ENCODE data around the gene MOV10L1.
A peak's percentile ranks its signal among the peaks of the same experiment; 100 is the strongest.

The MOV10L1 gene

DNA sequence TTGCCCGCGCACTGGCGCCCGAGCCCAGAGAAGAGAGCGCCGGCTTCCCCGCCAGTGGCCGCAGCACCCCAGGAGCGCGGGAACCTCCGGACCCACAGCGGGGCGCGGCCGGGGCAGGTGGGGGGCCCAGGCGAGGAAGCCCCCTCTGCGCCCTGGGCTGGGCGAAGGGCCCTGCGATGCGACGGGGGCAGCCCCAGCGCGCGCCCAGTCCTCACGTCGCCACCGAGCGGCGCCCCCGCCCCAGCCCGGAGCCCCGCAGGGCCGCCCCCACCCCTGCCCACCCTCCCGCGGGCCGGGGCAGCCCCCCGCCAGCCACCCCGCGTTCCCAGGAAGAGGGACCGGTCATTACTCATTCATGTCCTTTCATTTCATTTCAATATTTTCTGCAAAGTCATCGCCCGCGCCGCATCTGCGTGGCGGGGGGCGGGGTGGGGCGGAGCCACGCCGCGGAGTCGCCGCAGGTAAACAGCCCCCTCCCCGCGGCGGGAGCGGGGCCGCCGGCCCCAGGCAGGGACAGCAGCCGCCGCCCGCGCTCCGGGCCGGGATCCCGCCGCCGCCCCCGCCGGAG lies 80.1 kb downstream of the MOV10L1 start:
- TF ChIP-seq CTCF (conservative IDR thresholded peaks at IDR 0.05; ENCODE audit: low read depth): no peak
- no peak overlapping the region for H3K27ac ChIP-seq
- ChIA-PET CTCF (no interaction called here), POLR2A (ENCODE audit: low non-redundant PET) (no interaction called here)
- DNase-seq (ENCODE audit: low spot score): no peak

DNA sequence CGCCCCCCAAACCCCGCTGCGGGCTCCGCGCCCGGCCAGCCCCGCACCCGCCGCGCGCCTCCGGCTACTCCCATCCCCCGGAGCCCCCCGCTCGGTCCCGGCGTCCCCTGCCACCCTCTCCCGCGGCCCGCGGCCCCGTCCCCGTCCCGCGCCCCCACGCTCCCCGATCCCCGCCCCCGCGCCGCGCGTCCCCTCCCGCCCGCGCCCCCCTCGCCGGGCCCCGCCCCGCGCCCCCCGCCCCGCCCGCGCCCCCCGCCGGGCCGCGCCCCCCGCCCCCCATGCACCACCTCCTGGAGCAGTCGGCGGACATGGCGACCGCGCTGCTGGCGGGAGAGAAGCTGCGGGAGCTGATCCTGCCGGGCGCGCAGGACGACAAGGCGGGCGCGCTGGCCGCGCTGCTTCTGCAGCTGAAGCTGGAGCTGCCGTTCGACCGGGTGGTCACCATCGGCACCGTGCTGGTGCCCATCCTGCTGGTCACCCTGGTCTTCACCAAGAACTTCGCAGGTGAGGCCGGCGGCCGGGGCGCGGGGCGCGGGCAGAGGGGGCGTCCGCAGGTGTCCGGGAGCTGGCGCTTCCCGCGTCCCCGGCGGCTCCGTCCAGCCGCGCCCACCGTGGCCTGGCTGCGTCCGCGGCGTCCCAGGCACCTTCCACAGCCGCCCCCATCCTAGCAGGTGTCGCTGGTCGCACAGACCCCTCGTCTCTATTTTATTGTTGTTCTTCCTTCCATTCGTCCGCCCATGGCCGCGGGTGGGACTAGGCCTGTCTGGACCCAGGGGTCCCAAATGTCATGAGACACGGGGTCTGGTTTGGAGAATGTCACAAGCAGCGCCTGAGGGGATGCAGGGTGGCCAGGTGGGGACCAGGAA lies 80.9 kb downstream of the MOV10L1 start, which contains the start of gene PANX2:
Gene PANX2 (plus strand): TSS at position 279 of the 866 bp plus-strand sequence. CDS start 0 bp downstream, at position 279.
- H3K27ac ChIP-seq: no peak within 1 kb of the TSS
- ChIA-PET POLR2A (ENCODE audit: low non-redundant PET) (no interaction called here), CTCF (interaction anchor here (1.2 kb wide), 1 partner anchor 22 kb away, joined by 3 read pairs; no protein-coding TSS in a partner anchor)
- DNase-seq (ENCODE audit: low spot score): no peak
- TF ChIP-seq CTCF (conservative IDR thresholded peaks at IDR 0.05; ENCODE audit: low read depth): no peak

GRCh38 chr22:50171319-50171964 lies 81.6 kb downstream of the MOV10L1 start:
- ChIA-PET POLR2A (ENCODE audit: low non-redundant PET) (no interaction called here), CTCF (interaction anchor here (1.2 kb wide), 1 partner anchor 23 kb away, joined by 3 read pairs; no protein-coding TSS in a partner anchor)
- TF ChIP-seq CTCF (conservative IDR thresholded peaks at IDR 0.05; ENCODE audit: low read depth): no peak
- H3K27ac ChIP-seq: 0 out of 2 replicates have a peak overlapping the region, but pooled peaks have one; percentile 5
- DNase-seq (ENCODE audit: low spot score): no peak

DNA sequence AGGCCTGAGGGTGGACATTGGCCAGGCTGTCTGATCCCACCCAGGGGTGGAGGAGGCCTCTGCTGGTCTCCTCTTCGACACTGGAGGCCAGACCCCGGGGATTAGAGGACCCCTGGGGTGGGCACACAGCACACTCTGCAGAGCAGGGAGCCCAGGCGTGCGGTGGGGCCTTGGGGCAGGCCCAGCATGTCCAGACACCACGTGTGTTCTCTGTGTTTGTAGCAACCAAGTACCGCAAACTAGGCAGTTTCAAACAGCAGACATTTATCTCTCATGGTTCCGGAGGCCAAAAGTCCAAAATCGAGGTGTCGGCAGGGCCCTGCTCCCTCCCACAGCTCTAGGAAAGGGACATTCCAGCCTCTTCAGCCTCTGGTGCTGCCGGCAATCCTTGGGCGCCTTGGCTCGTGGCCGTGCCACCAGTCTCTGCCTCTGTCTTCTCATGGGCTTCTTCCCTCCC lies 82.2 kb downstream of the MOV10L1 start:
- ChIA-PET POLR2A (ENCODE audit: low non-redundant PET) (no interaction called here), CTCF (interaction anchor here (0.6 to 1.2 kb wide), 3 partner anchors 19 to 23 kb away, joined by 3 to 4 read pairs (median 3); no protein-coding TSS in a partner anchor)
- no peak for DNase-seq (ENCODE audit: low spot score)
- no peak for TF ChIP-seq CTCF (conservative IDR thresholded peaks at IDR 0.05; ENCODE audit: low read depth)
- 0 out of 2 replicates have a peak overlapping the region, but pooled peaks have one; percentile 5 for H3K27ac ChIP-seq

DNA sequence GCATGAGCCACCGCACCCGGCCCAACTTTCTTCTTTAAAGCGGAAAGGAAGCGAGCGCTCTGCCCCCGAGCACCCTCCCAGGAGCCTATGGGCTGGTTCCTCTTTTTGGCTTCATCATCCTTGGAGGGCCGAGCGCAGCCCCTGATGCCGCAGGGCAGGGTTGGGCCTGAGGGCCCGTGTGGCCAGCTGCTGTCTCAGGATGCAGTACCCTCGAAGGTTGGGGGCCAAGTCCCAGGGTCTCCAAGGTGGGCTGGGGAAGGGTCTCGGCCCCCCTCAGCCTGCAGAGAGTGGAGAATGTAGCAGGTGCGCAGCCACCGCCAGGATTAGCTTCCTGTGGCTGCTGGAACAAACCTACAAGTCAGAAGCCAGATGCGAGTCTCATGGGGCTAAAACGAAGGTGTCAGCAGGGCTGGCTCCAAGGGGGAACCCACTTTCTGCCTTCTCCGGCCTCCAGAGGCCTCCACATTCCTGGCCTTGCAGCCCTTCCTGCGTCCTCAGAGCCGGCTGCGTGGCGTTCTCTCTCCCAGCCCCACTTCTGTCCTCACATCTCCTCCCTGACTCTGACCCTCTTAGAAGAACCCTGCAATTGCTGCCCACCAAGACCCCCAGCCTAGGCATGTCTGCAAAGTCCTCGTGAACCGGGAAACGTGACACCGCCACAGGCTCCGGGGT lies 83.6 kb downstream of the MOV10L1 start:
- no peak for DNase-seq (ENCODE audit: low spot score)
- ChIA-PET POLR2A (ENCODE audit: low non-redundant PET) (no interaction called here), CTCF (no interaction called here)
- no peak overlapping the region for H3K27ac ChIP-seq
- TF ChIP-seq CTCF (conservative IDR thresholded peaks at IDR 0.05; ENCODE audit: low read depth): no peak

DNA sequence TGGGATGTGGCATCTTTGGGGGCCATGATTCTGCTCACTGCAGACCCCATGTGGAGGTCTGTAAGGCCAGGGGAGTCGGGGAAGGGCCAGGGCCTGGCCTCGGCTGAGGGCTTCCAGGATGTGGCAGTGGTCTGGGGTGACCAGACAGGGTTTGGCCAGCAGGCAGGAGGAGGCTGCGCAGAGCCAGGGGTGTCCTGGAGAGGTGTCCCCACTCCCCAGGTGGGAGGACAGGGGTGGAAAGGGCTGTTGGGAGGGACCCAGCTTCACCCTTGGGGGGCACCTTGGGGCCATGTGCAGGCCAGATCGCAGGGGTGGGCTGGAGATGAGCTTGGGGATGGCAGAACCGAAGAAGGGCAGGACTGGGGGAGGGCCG lies 84.2 kb downstream of the MOV10L1 start:
- TF ChIP-seq CTCF (conservative IDR thresholded peaks at IDR 0.05; ENCODE audit: low read depth): no peak
- POLR2A ChIA-PET (ENCODE audit: low non-redundant PET): no interaction called here
- H3K27ac ChIP-seq: no peak overlapping the region
- CTCF ChIA-PET: no interaction called here
- DNase-seq (ENCODE audit: low spot score): no peak

All from RWPE1 (cell line).